ENCODE measurements around the gene NGFR. TPM values are rescaled to one million over a fixed set of nuclear protein-coding genes. Genes with fewer than 3 reads are reported as not detected.

NGFR gene
- total and polyA plus RNA-seq, 9 of the 15 experiments (the other 6 are each of a cell fraction or from before 2014, with no cell fraction given): 0.07 to 0.23 (median 0.13) TPM; not detected in 4

GRCh38 chr17:49557312-49558024 is 62.4 kb downstream of the NGFR start (continued):
- TF ChIP-seq ZNF518B (CRISPR knock-in tag; IDR thresholded peaks at IDR 0.05) (no peak), DACH1 (IDR thresholded peaks at IDR 0.05; ENCODE audit: partially characterized antibody) (peak; percentile 70), SMC3 (conservative IDR thresholded peaks at IDR 0.05; ENCODE audit: insufficient read depth, low read depth, low read length) (peak; percentile 53), ZNF668 (CRISPR knock-in tag; IDR thresholded peaks at IDR 0.05) (no peak), GATAD2B (IDR thresholded peaks at IDR 0.05; ENCODE audit: borderline replicate concordance) (0 out of 2 replicates have a peak, but pooled peaks have one; percentile 53)
- TF ChIP-seq, protein P1, sequence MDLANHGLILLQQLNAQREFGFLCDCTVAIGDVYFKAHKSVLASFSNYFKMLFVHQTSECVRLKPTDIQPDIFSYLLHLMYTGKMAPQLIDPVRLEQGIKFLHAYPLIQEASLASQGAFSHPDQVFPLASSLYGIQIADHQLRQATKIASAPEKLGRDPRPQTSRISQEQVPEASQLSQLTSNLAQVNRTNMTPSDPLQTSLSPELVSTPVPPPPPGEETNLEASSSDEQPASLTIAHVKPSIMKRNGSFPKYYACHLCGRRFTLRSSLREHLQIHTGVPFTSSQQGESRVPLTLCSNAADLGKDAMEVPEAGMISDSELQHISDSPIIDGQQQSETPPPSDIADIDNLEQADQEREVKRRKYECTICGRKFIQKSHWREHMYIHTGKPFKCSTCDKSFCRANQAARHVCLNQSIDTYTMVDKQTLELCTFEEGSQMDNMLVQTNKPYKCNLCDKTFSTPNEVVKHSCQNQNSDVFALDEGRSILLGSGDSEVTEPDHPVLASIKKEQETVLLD (IDR thresholded peaks at IDR 0.05): peak; percentile 80; the same call in 1 of the 2 replicates
- TF ChIP-seq, protein P2, sequence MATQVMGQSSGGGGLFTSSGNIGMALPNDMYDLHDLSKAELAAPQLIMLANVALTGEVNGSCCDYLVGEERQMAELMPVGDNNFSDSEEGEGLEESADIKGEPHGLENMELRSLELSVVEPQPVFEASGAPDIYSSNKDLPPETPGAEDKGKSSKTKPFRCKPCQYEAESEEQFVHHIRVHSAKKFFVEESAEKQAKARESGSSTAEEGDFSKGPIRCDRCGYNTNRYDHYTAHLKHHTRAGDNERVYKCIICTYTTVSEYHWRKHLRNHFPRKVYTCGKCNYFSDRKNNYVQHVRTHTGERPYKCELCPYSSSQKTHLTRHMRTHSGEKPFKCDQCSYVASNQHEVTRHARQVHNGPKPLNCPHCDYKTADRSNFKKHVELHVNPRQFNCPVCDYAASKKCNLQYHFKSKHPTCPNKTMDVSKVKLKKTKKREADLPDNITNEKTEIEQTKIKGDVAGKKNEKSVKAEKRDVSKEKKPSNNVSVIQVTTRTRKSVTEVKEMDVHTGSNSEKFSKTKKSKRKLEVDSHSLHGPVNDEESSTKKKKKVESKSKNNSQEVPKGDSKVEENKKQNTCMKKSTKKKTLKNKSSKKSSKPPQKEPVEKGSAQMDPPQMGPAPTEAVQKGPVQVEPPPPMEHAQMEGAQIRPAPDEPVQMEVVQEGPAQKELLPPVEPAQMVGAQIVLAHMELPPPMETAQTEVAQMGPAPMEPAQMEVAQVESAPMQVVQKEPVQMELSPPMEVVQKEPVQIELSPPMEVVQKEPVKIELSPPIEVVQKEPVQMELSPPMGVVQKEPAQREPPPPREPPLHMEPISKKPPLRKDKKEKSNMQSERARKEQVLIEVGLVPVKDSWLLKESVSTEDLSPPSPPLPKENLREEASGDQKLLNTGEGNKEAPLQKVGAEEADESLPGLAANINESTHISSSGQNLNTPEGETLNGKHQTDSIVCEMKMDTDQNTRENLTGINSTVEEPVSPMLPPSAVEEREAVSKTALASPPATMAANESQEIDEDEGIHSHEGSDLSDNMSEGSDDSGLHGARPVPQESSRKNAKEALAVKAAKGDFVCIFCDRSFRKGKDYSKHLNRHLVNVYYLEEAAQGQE (IDR thresholded peaks at IDR 0.05; ENCODE audit: borderline replicate concordance): peak; percentile 32; the same call in 1 of the 2 replicates
- TF ChIP-seq, protein P2 (CRISPR knock-in tag; IDR thresholded peaks at IDR 0.05; ENCODE audit: low read depth): no peak
- TF ChIP-seq, protein P3, sequence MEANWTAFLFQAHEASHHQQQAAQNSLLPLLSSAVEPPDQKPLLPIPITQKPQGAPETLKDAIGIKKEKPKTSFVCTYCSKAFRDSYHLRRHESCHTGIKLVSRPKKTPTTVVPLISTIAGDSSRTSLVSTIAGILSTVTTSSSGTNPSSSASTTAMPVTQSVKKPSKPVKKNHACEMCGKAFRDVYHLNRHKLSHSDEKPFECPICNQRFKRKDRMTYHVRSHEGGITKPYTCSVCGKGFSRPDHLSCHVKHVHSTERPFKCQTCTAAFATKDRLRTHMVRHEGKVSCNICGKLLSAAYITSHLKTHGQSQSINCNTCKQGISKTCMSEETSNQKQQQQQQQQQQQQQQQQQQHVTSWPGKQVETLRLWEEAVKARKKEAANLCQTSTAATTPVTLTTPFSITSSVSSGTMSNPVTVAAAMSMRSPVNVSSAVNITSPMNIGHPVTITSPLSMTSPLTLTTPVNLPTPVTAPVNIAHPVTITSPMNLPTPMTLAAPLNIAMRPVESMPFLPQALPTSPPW (CRISPR knock-in tag; IDR thresholded peaks at IDR 0.05): 0 out of 2 replicates have a peak, but pooled peaks have one; percentile 15
